NCI-H82 (cell line): ENCODE data around the gene CDK13.

Source experiments
- DNase-seq: peaks from one replicate; lab custom pipeline; 2025; lab: John Stamatoyannopoulos, UW

The CDK13 gene

DNA sequence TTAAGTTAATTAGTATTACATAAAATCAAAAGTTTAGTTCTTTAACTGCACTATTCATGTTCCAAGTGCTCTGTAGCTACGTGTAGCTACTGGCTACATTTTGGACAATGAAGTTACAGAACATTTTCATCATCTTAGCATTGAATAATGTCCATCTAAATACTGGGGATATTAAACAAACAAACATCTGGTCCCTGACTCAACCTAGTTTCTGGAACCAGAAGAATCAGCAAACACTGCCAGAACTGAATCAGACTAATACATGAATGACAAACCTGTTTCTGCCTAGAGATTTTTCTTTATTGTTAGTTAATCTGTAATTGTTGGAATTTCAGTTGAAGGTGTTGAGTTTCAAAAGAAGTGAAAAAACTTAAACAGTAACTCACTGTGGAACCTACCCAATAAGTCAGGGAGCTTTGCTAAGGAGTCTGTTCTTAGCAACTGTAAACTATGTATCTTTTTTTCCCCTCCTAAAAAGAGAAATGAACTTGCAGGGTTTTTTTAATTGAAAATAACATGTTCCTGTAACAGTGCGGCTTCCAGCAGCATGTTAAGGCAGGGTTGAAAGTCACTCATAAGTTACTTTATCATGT, 58.3 kb downstream of the CDK13 start:
- DNase-seq = no peak

DNA sequence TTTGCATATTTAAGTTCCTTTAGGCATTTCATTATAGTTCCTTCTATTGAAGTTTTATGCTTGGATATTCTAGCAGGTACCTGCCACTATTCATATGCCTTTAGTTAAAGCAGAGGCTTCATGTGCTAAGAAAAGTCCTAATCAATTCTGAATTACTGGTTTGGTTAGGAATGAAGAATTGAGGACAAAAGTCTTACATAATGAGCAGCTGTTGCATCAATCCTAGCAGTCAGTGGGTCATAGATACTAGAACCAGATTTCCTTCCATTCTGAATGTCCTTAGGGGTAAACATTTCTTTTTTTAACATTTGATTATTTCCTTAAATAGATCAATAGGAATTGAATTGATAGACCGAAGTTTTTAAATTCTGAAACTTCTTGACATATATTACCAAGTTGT, 59.2 kb downstream of the CDK13 start:
- no peak for DNase-seq

DNA sequence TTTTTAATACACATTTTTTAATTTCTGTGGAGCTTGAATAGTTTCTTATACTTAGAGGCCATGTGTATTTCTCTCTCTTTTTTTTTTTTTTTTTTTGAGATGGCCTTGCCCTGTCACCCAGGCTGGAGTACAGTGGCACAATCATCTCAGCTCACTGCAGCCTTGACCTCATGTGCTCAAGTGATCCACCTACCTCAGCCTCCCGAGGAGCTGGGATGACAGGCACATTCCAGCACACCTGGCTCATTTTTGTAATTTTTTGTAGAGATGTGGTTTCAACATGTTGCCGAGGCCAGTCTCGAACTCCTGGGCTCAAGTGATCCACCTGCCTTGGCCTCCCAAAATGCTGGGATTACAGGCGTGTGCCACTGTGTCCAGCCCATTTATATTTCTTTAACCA, 64.3 kb downstream of the CDK13 start:
- DNase-seq = no peak

DNA sequence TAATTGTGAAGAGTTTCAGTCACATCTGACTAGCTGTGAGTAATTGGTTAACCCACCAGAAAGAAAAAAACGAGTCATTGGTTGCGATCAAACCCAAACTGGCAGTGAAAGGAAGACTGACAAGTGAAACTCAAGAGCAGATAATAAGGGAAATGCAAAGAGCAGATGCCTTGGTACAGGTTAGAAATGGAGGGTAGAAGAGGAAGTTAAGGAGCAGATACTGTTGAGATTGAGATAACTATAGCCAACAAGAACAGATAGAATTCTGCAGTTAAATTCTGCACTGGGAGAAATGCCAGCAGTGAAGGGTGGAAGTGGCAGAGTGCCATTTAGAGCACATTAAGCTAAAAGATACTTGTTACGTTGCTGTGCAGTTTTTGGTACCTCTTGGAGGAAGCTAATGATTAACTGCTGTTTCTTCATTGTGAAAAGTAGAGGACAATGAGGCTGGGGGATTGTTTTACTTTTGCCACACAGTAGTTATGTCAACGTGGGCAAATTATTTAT, 65.8 kb downstream of the CDK13 start:
- DNase-seq = no peak

DNA sequence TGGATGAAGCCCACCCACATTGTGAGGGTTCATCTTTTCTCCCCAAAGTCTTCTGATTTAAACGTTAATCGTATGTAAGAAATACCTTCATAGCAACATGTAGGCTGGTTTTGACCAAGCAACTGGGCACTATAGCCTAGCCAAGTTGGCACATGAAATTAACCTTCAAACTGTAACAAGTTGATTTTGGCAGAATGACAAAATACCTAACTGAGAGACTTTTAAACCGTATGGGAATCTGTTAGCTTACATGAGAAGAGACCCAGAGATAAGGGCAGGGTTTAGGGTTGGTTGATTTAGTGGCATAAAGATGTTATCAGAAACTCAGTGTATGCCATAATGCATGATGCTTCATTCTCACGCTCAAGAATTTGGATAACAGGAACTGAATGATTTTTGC, 69.5 kb downstream of the CDK13 start:
- DNase-seq = no peak

DNA sequence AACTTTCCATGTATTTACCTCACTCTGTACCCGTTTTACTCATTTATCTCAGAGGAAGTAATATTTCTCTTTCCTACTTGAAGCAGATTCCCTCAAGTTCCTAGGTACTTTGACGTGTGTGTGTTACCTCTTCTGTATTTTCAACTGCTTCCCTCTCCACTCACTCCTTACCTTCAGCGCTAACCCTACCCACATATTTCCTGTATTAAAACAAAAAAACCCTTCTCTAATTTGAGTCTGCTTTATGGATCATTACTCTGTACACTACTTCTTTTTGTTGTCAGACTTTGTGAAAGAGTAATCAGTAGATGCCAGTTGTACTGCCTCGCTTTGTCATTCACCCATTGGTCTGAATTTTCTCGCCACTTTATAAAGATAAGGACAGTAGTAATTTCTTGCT, 74.0 kb downstream of the CDK13 start:
- no peak for DNase-seq

DNA sequence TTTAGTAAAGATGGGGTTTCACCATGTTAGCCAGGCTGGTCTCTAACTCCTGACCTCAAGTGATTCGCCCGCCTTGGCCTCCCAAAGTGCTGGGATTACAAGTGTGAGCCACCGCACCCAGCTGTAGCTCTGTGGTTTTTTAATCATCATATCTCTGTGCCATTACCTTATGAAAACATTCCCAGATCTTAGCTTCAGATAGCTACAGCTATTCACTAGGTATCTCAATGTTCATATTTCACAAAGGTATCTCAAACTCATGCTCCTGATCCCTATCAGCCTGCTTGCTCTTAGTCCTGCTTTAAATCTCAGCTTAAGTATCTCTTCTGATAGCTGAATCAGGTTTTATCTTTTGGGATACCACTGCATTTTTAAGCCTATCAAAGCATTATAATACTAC, 74.8 kb downstream of the CDK13 start:
- no peak for DNase-seq

DNA sequence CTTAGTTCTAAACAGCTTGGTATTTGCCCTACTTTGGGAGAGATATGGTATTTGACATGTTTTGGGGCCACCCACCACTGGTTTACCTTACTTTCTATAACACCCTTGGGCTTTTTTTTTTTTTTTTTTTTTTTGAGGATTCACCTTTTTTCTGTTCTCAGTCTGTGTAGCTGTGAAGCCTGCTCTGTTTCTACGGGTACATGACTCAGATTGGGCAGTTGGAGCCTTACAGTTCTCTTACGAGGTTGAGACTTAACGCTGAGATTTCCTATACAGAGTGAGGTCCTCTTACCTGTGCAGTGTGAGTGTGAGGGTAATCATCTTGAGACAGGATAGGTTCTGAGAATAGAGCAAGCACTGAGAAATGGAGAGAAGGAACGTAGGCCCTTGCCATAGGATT, 77.5 kb downstream of the CDK13 start:
- no peak for DNase-seq

DNA sequence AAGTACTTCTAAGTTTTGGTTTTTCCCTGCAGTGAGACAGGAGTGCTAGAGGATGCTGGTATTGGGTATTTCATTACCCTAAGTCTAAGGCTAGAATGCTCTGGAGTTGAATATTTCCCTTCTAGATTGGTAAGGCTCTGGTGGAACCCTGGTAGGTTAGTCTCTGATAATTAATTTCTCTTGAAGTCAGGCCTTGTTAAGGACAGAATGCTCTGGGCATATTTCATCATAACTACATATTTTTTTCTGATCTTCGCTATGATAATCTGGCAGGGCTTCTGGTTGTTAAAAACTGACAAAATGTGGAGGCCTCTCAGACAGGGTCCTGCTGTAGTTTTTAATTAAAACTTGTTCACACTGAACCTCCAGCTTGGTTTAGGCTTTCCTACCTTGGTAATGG, 83.8 kb downstream of the CDK13 start:
- DNase-seq = no peak

DNA sequence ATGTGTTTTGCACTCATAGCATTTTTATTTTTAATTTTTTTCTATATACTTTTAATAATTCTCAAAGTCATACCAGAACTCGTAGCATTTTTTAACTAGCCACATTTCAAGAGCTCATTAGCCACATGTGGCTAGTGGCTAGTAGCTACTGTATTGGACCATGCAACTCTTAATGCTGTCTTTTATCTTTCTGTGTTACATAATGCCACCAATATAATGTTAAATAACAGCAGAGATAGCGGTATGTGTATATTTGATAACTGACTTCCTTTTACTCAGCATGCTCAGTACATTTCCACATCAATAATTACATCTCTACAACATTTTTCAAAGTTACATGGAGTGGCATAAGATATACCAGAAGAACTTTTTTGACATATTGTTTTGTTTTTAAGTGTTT, 91.4 kb downstream of the CDK13 start:
- no peak for DNase-seq

DNA sequence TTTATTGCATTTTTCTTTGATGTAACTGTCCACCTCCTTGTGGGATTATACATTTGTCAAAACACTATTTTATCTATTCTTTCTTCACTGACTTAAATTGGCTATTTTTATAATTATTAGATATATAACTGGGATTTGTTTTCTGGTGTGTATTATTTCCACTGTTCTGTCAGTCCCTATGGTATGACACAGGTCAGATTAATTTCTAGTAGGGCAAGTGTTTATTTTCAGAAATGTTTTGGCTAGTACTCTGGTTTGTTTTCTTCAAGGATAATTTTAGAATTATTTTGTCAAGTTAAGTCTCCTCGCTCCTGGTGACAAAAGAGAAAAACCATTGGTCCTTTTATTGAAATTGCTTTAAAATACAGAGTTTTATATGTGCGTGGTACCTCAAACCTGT, 93.1 kb downstream of the CDK13 start:
- no peak for DNase-seq

DNA sequence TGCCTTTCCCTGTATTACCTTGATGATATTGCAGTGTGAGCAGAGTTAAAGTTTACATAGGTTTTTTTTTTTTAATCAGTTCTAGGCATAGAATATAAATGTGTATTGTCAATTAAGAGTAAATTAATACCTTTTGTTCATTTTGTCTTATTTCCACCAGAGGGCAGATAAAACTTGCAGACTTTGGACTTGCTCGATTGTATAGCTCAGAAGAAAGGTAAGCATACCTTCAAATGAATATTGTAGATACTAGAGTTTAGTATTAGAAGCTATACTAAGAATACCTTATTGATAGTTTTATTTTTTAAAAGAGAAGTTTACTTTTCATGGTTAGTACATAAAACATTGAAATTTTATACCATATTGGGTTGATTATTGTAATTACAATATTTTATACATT, 97.6 kb downstream of the CDK13 start:
- no peak for DNase-seq

DNA sequence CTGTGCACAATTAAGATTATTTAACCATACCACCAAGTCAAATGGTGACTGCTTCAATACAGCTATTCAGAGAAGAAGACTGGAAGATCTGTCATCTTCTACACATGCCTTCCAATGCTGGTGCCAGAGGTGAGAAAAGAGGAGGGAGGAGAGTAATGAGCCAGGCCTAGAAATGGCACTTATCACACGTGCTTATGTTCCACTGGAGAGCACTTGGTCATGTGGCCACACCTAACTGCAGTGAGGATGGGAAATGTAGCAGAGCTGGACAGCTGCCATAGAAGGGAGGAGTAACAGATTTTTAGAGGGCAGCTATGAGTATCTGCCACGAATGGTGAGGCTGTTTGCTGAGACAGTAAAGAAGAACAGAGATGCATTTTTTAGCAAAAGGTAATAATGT, 107.2 kb downstream of the CDK13 start:
- no peak for DNase-seq

DNA sequence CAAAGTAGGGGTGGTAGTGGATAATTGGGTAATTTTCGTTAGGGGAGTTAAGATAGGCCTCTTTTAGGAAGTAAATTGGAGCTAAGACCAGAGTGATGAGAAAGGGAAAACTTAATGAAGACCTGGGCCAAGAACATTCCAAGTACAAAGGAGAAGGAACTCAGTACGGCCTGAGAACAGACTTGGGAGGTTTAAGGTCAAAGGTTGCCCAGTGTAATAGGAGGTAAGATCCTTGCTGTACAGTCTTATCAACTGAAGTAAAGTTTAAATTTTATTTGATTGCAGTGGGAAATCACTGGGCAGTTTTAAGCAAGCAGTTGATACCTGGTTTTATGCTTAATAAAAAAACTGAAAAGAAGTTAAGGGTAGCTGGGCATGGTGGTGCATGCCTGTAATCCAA, 108.0 kb downstream of the CDK13 start:
- DNase-seq = no peak

DNA sequence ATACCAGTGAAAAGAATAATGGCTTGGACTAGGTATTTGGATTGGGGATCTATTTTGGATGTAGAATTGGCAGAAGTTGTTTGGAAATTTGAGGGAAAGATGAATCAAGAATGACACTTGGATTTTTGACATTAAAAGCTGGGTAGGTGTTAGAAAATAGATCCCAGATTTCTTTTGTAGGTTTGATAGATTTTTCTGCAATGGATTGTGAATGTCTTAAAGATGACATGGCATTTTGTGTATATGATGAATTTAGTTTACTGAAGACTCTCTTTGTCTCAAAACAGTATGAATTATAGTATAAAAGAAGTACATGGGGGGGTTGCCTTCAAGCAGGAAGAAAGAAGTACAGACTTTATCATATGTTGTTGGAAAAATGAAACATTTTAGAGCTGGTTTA, 108.6 kb downstream of the CDK13 start:
- no peak for DNase-seq

DNA sequence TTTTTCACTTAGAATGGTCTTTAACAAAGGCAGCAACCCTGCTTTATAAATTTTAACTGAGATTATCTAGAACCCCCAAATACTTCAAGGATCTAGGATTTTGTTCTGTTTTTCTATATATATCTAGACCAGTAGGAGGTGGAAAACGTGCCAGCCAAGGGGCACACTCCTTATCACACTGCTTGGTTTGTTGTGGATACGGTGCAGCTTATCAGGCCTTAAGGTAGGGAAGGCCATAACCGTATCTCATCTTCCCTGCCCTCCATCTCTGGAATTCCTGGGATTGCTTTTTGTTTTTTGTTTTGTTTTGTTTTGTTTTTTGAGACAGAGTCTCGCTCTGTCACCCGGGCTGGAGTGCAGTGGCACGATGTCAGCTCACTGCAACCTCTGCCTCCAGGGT, 109.0 kb downstream of the CDK13 start:
- DNase-seq = peak; percentile 17

DNA sequence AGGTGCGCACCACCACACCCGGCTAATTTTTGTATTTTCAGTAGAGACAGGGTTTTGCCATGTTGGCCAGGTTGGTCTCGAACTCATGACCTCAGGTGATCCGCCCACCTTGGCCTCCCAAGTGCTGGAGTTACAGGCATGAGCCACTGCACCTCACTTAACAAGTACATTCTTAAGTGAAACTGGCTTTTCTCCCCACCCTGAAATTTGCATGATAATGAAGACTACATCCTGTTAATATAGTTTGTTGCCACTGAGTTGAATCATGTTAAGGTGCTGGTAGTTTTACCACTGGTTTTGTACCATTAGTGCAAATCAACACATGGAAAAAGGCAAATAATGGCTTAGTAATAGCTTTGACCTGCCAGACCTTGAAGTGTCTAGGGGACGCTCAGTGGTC, 122.2 kb downstream of the CDK13 start:
- no peak for DNase-seq

DNA sequence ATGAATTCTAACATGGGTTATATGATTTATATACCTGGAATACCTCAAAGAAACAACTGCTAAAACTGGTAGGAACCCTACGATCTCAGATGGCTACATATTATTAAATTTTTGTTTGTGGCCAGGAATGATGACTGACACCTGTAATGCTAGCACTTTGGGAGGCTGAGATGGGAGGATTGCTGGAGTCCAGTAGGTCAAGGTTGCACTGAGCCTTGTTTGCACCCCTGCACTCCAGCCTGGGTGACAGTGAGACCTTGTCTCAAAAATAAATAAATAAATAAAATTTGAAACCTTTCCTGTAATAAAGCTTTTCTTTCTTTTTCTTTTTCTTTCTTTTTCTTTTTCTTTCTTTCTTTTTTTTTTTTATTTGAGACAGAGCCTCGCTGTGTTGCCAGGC, 123.2 kb downstream of the CDK13 start:
- no peak for DNase-seq

DNA sequence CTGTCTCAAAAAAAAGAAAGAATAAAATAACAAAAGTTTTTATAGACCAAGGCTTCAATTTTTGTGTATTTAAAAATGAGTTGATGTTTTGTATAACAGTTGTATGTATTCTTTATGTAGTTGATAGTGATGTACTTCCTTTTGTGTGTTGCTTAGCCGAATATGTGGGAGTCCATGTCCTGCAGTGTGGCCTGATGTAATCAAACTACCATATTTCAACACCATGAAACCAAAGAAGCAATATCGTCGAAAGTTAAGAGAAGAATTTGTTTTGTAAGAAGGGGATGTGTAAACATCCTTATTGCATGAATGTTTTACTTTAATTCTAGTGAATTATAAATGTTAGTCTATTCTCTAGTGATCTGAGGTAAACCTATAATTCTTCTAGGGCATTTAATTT, 127.8 kb downstream of the CDK13 start:
- DNase-seq = no peak

DNA sequence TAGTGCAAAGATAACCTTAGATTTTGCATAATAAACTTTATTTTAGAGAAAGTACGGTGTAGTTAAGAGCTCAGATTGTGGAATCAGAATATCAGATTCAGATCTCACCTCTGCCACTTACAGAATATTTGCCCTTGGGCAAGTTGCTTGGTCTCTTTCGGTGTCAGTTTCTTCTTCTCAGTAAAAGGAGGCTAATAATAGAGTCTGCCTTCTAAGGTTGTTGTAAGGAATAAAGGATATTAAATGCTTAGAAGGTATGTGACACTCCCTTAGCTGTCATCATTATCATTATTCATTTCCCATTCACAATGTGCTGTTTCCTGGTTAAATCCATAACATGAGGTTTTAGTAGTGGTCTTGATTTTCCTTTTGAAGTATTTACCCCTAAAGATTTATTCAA, 142.1 kb downstream of the CDK13 start:
- DNase-seq = no peak

DNA sequence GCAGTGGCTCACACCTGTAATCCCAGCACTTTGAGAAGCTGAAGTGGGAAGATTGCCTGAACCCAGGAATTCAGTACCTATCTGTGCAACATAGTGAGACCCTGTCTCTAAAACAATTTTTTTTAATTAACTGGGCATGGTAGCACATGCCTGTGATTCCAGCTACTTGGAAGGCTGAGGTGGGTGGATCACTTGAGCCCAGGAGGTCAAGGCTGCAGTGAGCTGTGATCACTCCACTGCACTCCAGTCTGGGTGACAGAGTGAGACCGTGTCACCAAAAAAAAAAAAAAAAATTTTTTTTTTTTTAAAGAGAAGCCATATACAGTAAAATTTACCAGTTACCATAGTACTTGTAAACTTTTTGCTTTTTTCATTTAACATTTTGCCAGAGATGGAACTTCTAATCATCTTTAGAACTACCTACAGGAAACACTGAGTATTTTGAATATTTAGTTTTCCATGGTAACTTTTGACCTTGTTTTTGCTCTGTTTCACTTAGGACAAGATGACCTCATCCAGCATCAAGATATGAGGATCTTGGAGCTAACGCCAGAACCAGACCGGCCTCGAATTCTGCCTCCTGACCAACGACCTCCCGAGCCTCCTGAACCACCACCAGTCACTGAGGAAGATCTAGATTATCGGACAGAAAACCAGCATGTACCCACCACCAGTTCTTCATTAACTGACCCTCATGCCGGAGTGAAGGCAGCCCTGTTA, 143.7 kb downstream of the CDK13 start:
- DNase-seq = no peak

DNA sequence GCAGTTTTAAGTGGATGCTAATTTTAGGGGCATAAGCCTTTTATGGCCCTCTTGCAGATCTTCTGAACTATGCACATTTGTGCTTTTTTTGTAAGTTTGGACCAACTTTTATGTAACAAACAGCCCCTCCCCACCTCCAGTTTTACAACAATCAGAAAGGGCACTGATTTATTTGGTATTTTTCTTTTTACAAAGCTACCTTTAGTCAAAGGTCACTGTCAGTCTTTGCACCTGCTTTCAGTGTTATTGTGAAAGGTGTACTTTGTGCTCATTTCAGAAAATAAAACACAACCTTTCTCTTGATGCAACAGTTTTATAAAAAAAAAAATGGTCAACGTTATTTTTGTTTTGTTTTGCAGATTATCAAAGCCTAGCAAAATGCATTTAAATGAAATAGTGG, 145.2 kb downstream of the CDK13 start:
- no peak for DNase-seq

DNA sequence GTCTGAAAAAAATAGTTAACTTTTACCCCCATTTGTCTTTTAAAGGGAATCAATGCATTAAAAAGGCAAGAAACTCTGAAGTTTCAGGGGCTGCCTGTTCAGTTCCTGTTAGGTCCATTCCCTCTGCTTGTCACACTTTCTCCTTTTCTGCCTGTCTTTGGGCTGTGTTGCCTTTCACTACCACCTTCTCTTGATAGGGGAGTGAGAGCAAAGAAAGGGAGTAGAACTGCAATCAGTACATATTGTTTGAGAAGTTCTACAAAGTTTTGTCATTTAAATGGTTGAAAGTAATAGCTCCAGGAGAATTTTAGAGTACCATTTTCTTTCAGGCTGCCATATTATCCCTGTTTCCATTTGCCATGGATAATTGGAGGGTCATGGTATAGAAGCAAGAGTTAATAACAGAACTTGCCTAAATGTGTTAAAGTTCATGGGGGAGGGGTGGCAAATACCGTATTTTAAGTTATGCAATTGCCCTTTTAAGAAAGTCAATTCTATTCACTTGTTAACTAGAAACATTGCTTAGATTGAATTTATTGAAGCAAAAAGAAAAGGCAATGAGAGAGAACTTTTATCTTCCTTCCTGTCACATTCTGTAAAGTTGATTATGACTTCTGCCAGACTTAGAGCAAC, 145.8 kb downstream of the CDK13 start:
- DNase-seq = no peak

DNA sequence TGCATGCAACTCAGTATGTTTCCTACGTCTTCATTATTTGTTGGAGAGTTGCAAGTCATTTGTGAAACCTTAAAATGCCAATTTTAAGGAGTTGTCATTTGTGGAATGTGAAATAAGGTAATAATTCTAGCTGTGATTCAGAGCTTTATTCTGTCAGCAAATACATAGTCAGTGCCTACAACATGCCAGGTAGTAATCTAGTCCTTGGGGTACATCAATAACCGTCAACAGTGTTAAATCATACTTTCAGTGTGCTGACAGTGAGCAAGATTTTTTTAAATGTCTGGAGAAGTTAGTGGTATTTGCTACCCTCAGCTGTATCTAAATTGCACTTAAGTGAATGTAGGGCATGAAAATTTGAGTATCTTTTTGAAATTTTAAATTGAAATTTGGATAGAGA, 147.7 kb downstream of the CDK13 start:
- DNase-seq = no peak
